ENCODE data around the gene SHISA6. TPM values are rescaled to one million over a fixed set of nuclear protein-coding genes. Genes with fewer than 3 reads are reported as not detected.

Gene SHISA6
- 1 to 10 TPM in 1 of 4 donors, under 1 TPM in 2, not detected in 1; 0.14 to 4.2 (median 0.32) TPM for total RNA-seq

DNA sequence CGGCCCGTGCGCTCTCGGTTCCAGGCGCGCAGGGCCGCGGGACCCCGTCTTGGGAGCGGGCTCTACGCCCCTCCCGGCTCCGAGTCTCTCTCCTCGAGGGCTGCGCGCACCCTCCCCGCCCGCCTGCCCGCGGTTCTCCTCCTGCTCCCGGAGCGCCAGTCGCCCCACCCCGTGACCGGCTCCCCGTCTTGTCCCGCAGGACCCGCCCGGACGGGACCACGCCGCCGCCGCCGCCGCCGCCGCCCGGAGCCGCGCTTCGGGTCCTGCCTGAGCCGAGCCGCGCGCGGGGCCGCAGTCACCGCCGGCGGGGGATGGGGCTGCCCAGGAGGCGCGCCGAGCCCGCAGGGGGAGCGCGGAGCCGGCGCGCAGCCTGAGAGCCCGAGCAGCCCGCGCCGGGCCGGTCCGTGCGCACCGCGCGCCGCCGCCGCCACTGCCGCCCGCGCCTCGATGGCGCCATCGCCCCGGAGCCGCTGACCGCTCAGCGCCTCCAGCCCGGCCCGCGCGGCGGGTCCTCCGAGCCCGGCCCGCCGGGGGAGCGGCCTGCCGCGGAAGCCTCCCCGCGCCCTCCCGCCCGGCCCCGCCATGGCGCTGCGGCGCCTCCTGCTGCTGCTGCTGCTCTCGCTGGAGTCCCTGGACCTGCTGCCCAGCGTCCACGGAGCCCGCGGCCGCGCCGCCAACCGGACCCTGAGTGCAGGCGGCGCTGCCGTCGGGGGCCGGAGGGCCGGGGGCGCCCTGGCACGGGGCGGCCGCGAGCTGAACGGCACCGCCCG lies at the start of gene SHISA6:
Gene SHISA6, plus strand, starts transcription at position 373 of the 770 bp plus-strand sequence.
- intact Hi-C loops (cut with DNase I; ENCODE audit: low total_unique reads) (no loop called here), in situ Hi-C loops (cut with MboI; ENCODE audit: low pct_ligation_motif_present in 1 of 4, low pct_unique_long_range_greater_than_20kb in 1 of 4, low sequenced_read_pairs in 3 of 4) (loop anchor here in 1 of 4 donors (25.0 kb wide), 1 partner anchor 154 kb away; no protein-coding TSS in a partner anchor)
- Histone ChIP-seq H3K36me3 (no peaks in the 10 kb centered on the region), H3K4me3 (peak within 1 kb of the TSS in 3 of 4 donors; percentile 30 to 45 (median 32)), H3K9me3 (no peaks in the 10 kb centered on the region), H3K27ac (no peak within 1 kb of the TSS), H3K27me3 (peaks cover 76% of the 10 kb centered on the region), H3K4me1 (peaks cover 0 to 11% (median 3%) of the 10 kb centered on the region in 4 donors)
- DNase-seq: no peak
- no peak for TF ChIP-seq POLR2AphosphoS5 (IDR thresholded peaks at IDR 0.05)
- TF ChIP-seq, protein P1, sequence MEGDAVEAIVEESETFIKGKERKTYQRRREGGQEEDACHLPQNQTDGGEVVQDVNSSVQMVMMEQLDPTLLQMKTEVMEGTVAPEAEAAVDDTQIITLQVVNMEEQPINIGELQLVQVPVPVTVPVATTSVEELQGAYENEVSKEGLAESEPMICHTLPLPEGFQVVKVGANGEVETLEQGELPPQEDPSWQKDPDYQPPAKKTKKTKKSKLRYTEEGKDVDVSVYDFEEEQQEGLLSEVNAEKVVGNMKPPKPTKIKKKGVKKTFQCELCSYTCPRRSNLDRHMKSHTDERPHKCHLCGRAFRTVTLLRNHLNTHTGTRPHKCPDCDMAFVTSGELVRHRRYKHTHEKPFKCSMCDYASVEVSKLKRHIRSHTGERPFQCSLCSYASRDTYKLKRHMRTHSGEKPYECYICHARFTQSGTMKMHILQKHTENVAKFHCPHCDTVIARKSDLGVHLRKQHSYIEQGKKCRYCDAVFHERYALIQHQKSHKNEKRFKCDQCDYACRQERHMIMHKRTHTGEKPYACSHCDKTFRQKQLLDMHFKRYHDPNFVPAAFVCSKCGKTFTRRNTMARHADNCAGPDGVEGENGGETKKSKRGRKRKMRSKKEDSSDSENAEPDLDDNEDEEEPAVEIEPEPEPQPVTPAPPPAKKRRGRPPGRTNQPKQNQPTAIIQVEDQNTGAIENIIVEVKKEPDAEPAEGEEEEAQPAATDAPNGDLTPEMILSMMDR (IDR thresholded peaks at IDR 0.05): no peak
- TF ChIP-seq EP300 (IDR thresholded peaks at IDR 0.05; ENCODE audit: low read depth): no peak
- TF ChIP-seq POLR2A (IDR thresholded peaks at IDR 0.05): no peak
- 18% methylated on average over 106 of the region's 126 CpGs; no CpG with 5 or more reads in 1 of the 2 donors for WGBS, 2 donors (ENCODE audit: low coverage in 1 of 2)

DNA sequence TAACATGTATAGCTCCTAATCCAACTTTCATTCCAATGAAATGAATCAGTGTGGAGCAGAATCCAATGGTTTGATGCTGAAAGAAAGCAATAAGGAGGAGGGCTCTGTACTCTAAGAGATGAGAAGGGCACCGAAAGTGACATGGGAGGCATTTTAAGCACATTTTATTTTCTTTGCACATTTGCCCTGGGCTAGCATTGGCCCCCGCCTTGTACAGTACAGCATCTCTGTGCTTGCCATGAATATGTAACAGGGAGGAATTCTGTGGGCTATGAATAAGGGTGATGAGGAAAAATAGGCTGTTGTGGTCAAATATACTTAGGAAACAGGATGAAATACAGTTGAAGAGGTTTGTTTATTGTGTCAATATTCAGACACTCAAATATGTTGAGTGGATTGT lies 45.2 kb upstream of the SHISA6 start:
- in situ Hi-C loops (cut with MboI; ENCODE audit: low pct_ligation_motif_present in 1 of 4, low pct_unique_long_range_greater_than_20kb in 1 of 4, low sequenced_read_pairs in 3 of 4) (no loop called here), intact Hi-C loops (cut with DNase I; ENCODE audit: low total_unique reads) (no loop called here)
- Histone ChIP-seq H3K4me1 (no peaks in the 10 kb centered on the region), H3K27ac (no peak overlapping the region), H3K9me3 (no peaks in the 10 kb centered on the region), H3K36me3 (no peaks in the 10 kb centered on the region), H3K27me3 (no peaks in the 10 kb centered on the region), H3K4me3 (no peak overlapping the region)
- no peak for TF ChIP-seq POLR2AphosphoS5 (IDR thresholded peaks at IDR 0.05)
- TF ChIP-seq EP300 (IDR thresholded peaks at IDR 0.05; ENCODE audit: low read depth): no peak
- TF ChIP-seq POLR2A (IDR thresholded peaks at IDR 0.05): no peak
- TF ChIP-seq, protein P1 (IDR thresholded peaks at IDR 0.05): no peak
- DNase-seq: no peak
- WGBS, 2 donors (ENCODE audit: low coverage in 1 of 2): 78 to 83% methylated on average over 2 of the region's 2 CpGs

DNA sequence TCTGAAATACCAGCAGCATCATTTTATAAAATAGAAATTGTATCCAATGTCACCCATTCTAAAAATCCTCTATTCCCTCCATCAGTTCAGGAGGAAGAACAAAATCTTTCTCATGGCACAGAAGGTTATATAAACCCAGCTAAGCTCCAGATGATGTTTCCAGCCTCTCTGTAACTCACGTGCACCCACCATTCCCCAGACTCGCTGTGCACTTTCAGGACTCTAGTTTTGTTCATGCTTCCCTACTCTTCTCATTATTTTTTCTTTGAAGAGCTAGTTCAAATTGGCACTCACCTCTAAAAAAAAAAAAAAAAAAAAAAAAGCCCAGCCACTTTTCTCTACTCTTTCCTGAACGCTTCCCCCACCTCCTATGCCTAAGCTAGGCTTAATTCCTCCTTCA lies 36.0 kb upstream of the SHISA6 start:
- DNase-seq: no peak
- TF ChIP-seq POLR2AphosphoS5 (IDR thresholded peaks at IDR 0.05): no peak
- no peak for TF ChIP-seq POLR2A (IDR thresholded peaks at IDR 0.05)
- no peak for TF ChIP-seq EP300 (IDR thresholded peaks at IDR 0.05; ENCODE audit: low read depth)
- TF ChIP-seq, protein P1 (IDR thresholded peaks at IDR 0.05): no peak
- Histone ChIP-seq H3K27me3 (no peaks in the 10 kb centered on the region), H3K36me3 (no peaks in the 10 kb centered on the region), H3K27ac (no peak overlapping the region), H3K4me3 (no peak overlapping the region), H3K9me3 (no peaks in the 10 kb centered on the region), H3K4me1 (no peaks in the 10 kb centered on the region)
- 77% methylated on average over 3 of the region's 3 CpGs for WGBS, 2 donors (ENCODE audit: low coverage in 1 of 2)
- in situ Hi-C loops (cut with MboI; ENCODE audit: low pct_ligation_motif_present in 1 of 4, low pct_unique_long_range_greater_than_20kb in 1 of 4, low sequenced_read_pairs in 3 of 4) (loop anchor here in 1 of 4 donors (10.0 kb wide), 1 partner anchor 60 kb away; no protein-coding TSS in a partner anchor), intact Hi-C loops (cut with DNase I; ENCODE audit: low total_unique reads) (no loop called here)

DNA sequence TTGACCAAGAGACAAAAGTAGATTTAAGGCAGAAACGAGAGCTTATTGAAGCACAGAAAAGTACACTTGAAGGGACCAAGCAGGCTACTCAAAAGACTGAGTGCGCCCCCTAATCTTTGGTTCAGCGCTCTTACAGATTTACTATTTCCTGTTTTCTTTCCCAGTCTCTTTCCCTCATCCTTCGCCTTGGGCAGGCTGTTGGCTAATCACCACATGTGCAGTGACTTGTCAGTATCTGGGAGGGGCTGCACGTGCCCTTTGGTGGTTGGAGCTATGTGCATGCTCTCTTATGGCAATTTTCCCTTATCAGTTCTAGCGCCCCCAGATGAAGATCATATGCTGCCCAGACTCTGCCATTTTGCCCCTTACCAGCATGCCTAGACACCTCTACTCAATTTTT lies 35.4 kb upstream of the SHISA6 start:
- no peaks in the 10 kb centered on the region for H3K36me3 ChIP-seq
- no peaks in the 10 kb centered on the region for H3K27me3 ChIP-seq
- WGBS, 2 donors (ENCODE audit: low coverage in 1 of 2): 64 to 72% methylated on average over 3 to 6 of the region's 6 CpGs
- DNase-seq: no peak
- H3K27ac ChIP-seq: no peak overlapping the region
- intact Hi-C loops (cut with DNase I; ENCODE audit: low total_unique reads): no loop called here
- H3K4me1 ChIP-seq: no peaks in the 10 kb centered on the region
- TF ChIP-seq POLR2A (IDR thresholded peaks at IDR 0.05): no peak
- TF ChIP-seq EP300 (IDR thresholded peaks at IDR 0.05; ENCODE audit: low read depth): no peak
- no peak for TF ChIP-seq POLR2AphosphoS5 (IDR thresholded peaks at IDR 0.05)
- TF ChIP-seq, protein P1 (IDR thresholded peaks at IDR 0.05): no peak
- in situ Hi-C loops (cut with MboI; ENCODE audit: low pct_ligation_motif_present in 1 of 4, low pct_unique_long_range_greater_than_20kb in 1 of 4, low sequenced_read_pairs in 3 of 4): loop anchor here in 1 of 4 donors (10.0 kb wide), 1 partner anchor 61 kb away; no protein-coding TSS in a partner anchor
- H3K9me3 ChIP-seq: no peaks in the 10 kb centered on the region
- no peak overlapping the region for H3K4me3 ChIP-seq

Data from transverse colon (tissue), 4 donors.